Measurements from ENCODE around the gene ABL1.

GRCh38 chr9:130888146-130888885, 53.3 kb downstream of the ABL1 start:
- TF ChIP-seq ZNF383 (CRISPR knock-in tag; IDR thresholded peaks at IDR 0.05; ENCODE audit: borderline replicate concordance) (no peak), SSRP1 (CRISPR knock-in tag; IDR thresholded peaks at IDR 0.05) (no peak), ZFY (CRISPR knock-in tag; IDR thresholded peaks at IDR 0.05) (no peak), ZBTB10 (CRISPR knock-in tag; IDR thresholded peaks at IDR 0.05; ENCODE audit: borderline replicate concordance) (no peak), HIC2 (CRISPR knock-in tag; IDR thresholded peaks at IDR 0.05; ENCODE audit: low read depth) (no peak), CTCF (CRISPR knock-in tag; IDR thresholded peaks at IDR 0.05) (no peak), CEBPB (IDR thresholded peaks at IDR 0.05; ENCODE audit: borderline replicate concordance, low read depth, low read length) (no peak), ZBTB26 (CRISPR knock-in tag; IDR thresholded peaks at IDR 0.05; ENCODE audit: borderline replicate concordance) (no peak)

All from HepG2 (cell line).